Progenitor cell of endocrine pancreas (in vitro differentiated cells): ENCODE results near the gene THSD4. TPM values are rescaled to one million over a fixed set of nuclear protein-coding genes. Genes with fewer than 3 reads are reported as not detected.
"Not testable (repeated sequence)": the region's sequence is repeated elsewhere in the genome, so short reads cannot be mapped to it uniquely, and the experiment has no call there.

Source experiments
- DNase-seq: peaks from one replicate; pipeline ENCODE4 v3.0.0; 2021; ENCODE audit warnings: low spot score; ENCODE audit not compliant: unreplicated experiment
- H3K27ac Mint-ChIP-seq: 2 replicates; pipeline ENCODE4 v1.8.0; 2021; ENCODE audit warnings: mild to moderate bottlenecking, moderate library complexity, mixed read lengths
- H3K27me3 Mint-ChIP-seq: 2 replicates; pipeline ENCODE4 v1.8.0; 2021; ENCODE audit warnings: mixed read lengths
- H3K36me3 Mint-ChIP-seq: 2 replicates; pipeline ENCODE4 v1.8.0; 2022; ENCODE audit warnings: mixed read lengths; ENCODE audit not compliant: insufficient read depth
- H3K4me1 Mint-ChIP-seq: 2 replicates; pipeline ENCODE4 v1.8.0; 2021; ENCODE audit warnings: low read depth, mixed read lengths
- H3K4me3 Mint-ChIP-seq: 2 replicates; pipeline ENCODE4 v1.8.0; 2021; ENCODE audit warnings: low read depth, mild to moderate bottlenecking, moderate library complexity, mixed read lengths
- H3K9me3 Mint-ChIP-seq: 2 replicates; pipeline ENCODE4 v1.8.0; 2021; ENCODE audit warnings: low read depth, mixed read lengths
- total RNA-seq: library from RNA; stranded (reverse); gene quantifications from 2 replicates; pipeline ENCODE4 v1.2.1, GENCODE V29; 2021
- TF ChIP-seq, protein P1 (sequence below): fragments of 200-600 bp; sonication (generic); IDR thresholded peaks from one replicate; pipeline ENCODE4 v1.5.0; 2021; ENCODE audit warnings: antibody characterized with exemption, mild to moderate bottlenecking; ENCODE audit not compliant: unreplicated experiment

THSD4 gene
- total RNA-seq, 1 donor from 2014 or later, result 6.8 TPM

DNA sequence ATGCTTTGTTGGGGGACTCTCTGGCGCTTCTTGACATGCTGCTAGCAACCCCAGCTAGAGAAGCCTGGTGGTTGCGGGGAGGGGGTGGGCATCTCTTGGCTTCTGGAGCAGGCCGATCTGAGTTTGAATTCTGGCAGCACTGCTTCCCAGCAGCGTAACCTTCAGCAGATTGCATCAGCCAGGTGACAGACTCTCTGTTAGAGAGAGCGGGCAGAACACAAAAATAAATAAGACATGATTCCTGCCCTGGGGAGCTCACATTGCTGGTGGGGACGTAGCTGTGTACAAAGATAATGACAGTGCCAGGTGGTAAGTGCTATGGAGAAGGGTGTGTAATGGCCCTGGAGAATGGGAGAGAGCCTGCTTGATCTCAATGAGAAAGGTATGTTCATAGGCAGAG lies 87.4 kb downstream of the THSD4 start:
- Mint-ChIP-seq H3K4me3 (no peak overlapping the region), H3K4me1 (peaks cover 3% of the 10 kb centered on the region), H3K9me3 (no peaks in the 10 kb centered on the region), H3K27me3 (peaks cover 21% of the 10 kb centered on the region), H3K27ac (peak overlapping the region; percentile 53), H3K36me3 (no peaks in the 10 kb centered on the region)
- DNase-seq, result no peak
- TF ChIP-seq, protein P1, sequence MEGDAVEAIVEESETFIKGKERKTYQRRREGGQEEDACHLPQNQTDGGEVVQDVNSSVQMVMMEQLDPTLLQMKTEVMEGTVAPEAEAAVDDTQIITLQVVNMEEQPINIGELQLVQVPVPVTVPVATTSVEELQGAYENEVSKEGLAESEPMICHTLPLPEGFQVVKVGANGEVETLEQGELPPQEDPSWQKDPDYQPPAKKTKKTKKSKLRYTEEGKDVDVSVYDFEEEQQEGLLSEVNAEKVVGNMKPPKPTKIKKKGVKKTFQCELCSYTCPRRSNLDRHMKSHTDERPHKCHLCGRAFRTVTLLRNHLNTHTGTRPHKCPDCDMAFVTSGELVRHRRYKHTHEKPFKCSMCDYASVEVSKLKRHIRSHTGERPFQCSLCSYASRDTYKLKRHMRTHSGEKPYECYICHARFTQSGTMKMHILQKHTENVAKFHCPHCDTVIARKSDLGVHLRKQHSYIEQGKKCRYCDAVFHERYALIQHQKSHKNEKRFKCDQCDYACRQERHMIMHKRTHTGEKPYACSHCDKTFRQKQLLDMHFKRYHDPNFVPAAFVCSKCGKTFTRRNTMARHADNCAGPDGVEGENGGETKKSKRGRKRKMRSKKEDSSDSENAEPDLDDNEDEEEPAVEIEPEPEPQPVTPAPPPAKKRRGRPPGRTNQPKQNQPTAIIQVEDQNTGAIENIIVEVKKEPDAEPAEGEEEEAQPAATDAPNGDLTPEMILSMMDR, result no peak

DNA sequence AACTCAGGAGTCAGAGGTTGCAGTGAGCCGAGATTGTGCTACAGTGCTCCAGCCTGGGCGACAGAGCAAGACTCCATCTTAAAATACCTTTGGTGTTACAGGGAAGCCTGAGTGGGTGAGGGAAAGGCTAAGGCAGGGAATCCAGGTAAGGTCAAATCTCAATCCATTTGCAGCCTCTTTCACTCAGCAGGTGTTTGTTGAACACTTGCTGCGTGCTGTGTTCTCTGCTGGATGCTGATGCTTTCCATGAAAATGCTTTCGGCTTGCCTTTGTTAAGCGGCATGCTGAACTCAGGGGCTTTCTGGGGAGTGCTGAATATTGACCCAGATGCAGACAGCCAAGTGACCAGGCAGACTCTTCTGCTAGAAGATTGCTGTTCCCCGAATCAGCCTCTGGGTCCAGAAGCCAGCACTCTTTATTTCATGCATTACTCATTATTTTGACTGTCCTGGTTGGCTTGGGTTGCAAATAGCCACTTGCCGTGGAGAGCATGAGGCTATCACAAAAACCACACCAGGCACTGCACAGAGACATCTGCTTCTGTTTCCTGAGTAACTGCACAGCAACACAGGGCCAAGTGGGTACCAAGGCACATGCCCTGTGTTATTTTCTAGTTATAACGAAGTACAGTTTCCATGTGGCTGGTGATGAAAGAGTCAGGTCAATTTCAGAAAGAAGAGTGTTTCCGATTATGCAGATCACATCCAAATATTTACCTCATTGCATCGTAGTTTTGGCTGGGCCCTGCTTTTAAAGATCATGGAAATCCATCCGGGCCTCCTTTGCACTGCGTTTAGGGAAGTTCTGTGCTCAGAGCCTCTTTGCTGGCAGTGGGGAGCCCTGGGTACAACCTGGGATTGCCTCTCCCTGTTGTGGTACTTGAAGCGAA lies 88.6 kb downstream of the THSD4 start:
- Mint-ChIP-seq H3K4me3 (no peak overlapping the region), H3K27ac (no peak overlapping the region)
- no peak for DNase-seq

DNA sequence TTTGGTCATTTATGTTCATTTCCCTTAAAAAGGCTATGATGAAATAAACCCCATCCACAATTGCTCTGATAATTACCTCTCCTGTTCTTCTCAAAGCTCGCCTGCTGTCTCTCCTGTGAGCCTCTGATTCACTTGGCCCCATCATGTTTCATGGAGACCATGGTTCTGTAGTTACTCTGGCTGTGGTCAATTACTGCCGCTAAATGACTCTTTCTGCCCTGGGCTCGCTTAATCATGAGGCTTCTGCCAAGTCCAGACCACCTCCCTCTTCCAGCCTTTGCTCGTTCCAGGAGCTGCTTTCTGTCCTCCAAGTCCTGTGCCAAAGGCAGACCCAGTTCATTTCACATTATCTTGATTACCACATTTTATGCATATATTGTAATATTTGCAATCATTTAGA lies 91.9 kb downstream of the THSD4 start:
- no peak for DNase-seq
- TF ChIP-seq, protein P1, result no peak
- no peak overlapping the region for H3K27ac Mint-ChIP-seq
- H3K4me1 Mint-ChIP-seq, result peaks cover 3% of the 10 kb centered on the region
- H3K4me3 Mint-ChIP-seq, result no peak overlapping the region
- peaks cover 19% of the 10 kb centered on the region for H3K27me3 Mint-ChIP-seq
- H3K9me3 Mint-ChIP-seq, result no peaks in the 10 kb centered on the region
- H3K36me3 Mint-ChIP-seq, result no peaks in the 10 kb centered on the region

More for the DNA sequence above, 88.6 kb downstream of the THSD4 start:
- Mint-ChIP-seq H3K4me1 (peaks cover 3% of the 10 kb centered on the region), H3K36me3 (no peaks in the 10 kb centered on the region), H3K27me3 (peaks cover 21% of the 10 kb centered on the region), H3K9me3 (no peaks in the 10 kb centered on the region)
- TF ChIP-seq, protein P1, result no peak

DNA sequence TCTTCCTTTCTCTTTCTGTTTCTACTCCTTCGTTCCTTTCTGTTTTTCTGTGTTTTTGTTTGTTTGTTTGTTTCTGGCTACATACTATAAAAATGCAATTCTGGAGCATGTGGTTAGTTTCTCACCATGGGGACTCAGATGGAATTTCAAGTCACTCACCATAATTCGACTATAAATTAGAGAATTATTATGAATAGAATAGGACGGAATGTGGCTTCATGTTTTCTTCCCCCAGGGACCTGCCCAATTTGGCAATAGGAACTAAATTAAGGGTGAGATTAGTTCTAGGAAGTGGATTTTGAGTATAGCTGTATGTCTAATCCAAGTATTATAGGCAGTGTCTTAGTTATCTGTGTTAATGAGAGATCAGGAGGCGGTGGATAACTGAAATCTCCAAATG lies 96.9 kb downstream of the THSD4 start:
- H3K4me3 Mint-ChIP-seq, result no peak overlapping the region
- no peaks in the 10 kb centered on the region for H3K9me3 Mint-ChIP-seq
- TF ChIP-seq, protein P1, result no peak
- no peaks in the 10 kb centered on the region for H3K36me3 Mint-ChIP-seq
- H3K4me1 Mint-ChIP-seq, result no peaks in the 10 kb centered on the region
- no peak overlapping the region for H3K27ac Mint-ChIP-seq
- DNase-seq, result no peak
- peaks cover 25% of the 10 kb centered on the region for H3K27me3 Mint-ChIP-seq

DNA sequence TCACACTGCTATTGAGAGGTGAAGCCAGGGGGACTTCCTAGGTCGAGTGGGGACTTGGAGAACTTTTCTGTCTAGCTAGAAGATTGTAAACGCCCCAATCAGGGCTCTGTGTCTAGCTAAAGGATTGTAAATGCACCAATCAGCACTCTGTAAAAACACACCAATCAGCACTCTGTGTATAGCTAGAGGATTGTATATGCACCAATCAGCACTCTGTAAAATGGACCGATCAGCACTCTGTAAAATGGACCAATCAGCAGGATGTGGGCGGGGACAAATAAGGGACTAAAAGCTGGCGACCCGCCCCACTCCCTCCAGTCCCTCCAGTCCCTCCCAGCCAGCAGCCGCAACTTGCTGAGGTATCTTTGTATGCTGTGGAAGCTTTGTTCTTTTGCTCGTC lies 98.7 kb downstream of the THSD4 start:
- not testable (repeated sequence) for H3K4me1 Mint-ChIP-seq, H3K4me3 Mint-ChIP-seq, H3K9me3 Mint-ChIP-seq, H3K36me3 Mint-ChIP-seq, DNase-seq, H3K27ac Mint-ChIP-seq
- peaks cover 24% of the 10 kb centered on the region for H3K27me3 Mint-ChIP-seq
